Fibroblast of mammary gland (primary cell): ENCODE data around the gene P2RX7.
"Not testable (repeated sequence)": the region's sequence is repeated elsewhere in the genome, so short reads cannot be mapped to it uniquely, and the experiment has no call there.

Source experiments
- DNase-seq: peaks from one replicate; pipeline ENCODE4 v3.0.0-alpha.2; 2010; ENCODE audit warnings: low read depth
- H3K4me3 ChIP-seq: 2 replicates; pipeline ENCODE4 v1.5.1; 2011; ENCODE audit warnings: low read depth, mild to moderate bottlenecking, low read length, moderate library complexity; ENCODE audit not compliant: control insufficient read depth
- CTCF ChIP-seq: conservative IDR thresholded peaks from 2 replicates; pipeline ENCODE4 v1.5.1; 2011; ENCODE audit warnings: low read depth, low read length, inconsistent platforms; ENCODE audit not compliant: control insufficient read depth, insufficient read depth

P2RX7 gene

DNA sequence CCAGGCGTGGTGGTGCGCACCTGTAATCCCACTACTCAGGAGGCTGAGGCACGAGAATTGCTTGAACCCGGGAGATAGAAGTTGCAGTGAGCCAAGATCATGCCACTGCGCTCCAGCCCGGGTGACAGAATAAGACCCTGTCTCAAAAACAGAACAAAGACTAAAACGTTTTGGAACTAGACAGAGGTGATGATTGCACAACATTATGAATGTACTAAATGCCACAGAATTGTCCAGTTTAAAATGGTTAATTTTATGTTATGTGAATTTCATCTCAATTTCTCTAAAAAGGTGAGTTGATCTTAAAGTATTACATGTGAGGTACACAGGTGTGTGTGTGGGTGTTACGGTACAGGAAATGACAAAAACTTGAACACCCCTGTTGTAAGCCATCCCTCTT, 93.7 kb downstream of the P2RX7 start:
- H3K4me3 ChIP-seq: no peak overlapping the region
- DNase-seq: no peak
- no peak for TF ChIP-seq CTCF

- not testable (repeated sequence) for DNase-seq, H3K4me3 ChIP-seq
Measured at GRCh38 chr12:121226871-121227270, 94.2 kb downstream of the P2RX7 start.

- TF ChIP-seq CTCF: no peak
- no peak for DNase-seq
- H3K4me3 ChIP-seq: no peak overlapping the region
Measured at GRCh38 chr12:121227294-121227693, 94.6 kb downstream of the P2RX7 start.

GRCh38 chr12:121228919-121229665, 96.4 kb downstream of the P2RX7 start:
- TF ChIP-seq CTCF: no peak
- DNase-seq: no peak
- no peak overlapping the region for H3K4me3 ChIP-seq

GRCh38 chr12:121229826-121230537, 97.3 kb downstream of the P2RX7 start:
- peak; percentile 94 for TF ChIP-seq CTCF
- not testable (repeated sequence) for H3K4me3 ChIP-seq
- peak; percentile 79 for DNase-seq

DNA sequence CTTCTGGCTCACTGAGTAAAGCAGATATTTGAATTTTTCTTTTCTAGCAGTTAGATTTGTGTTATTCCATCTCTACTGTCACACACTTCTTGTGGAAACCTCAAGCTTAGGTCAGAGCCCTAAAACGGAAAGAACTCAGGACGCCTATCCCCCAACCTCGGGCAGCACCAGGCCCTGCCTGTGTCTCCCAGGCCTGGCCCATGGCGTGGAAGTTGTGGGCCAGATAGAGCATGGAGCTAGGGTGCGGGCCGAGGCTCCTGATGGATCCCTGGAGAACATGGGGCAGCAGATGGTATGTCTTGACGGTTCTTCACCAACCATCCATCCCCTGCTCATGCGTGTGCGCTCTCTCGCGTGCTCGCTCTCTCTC, 97.8 kb downstream of the P2RX7 start:
- no peak for DNase-seq
- TF ChIP-seq CTCF: no peak
- H3K4me3 ChIP-seq: no peak overlapping the region

GRCh38 chr12:121232163-121232562, 99.5 kb downstream of the P2RX7 start:
- no peak for TF ChIP-seq CTCF
- DNase-seq: no peak
- no peak overlapping the region for H3K4me3 ChIP-seq
